ENCODE data around the gene SMC5.
A peak's percentile ranks its signal among the peaks of the same experiment; 100 is the strongest.

Gene SMC5

DNA sequence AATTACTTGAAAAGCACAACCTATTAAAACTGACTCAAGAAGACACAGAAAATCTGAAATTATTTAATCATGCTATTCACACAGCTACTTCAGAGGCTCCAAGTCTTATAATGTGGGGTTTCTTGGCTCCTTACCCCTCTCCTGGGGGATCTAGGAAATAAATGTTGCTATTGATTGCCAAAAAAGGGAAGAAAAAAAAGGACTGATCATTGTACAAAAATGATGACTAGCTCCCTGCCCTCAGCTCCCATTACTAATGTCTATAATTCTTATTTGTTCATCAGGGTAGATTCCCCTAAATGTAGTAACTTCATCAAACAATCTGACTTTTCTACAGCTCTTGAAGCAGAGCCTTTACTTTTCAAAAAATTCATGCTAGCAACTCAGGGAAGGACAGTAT lies 3.3 kb upstream of the SMC5 start:
- no peak for DNase-seq
- Mint-ChIP-seq H3K4me3 (peak overlapping the region; percentile 65), H3K27ac (no peak overlapping the region), H3K36me3 (ENCODE audit: low read depth) (peaks cover 9% of the 10 kb centered on the region), H3K9me3 (no peaks in the 10 kb centered on the region), H3K4me1 (peaks cover 47% of the 10 kb centered on the region), H3K27me3 (ENCODE audit: low read depth, poor library complexity) (no peaks in the 10 kb centered on the region)
- TF ChIP-seq, protein P1, sequence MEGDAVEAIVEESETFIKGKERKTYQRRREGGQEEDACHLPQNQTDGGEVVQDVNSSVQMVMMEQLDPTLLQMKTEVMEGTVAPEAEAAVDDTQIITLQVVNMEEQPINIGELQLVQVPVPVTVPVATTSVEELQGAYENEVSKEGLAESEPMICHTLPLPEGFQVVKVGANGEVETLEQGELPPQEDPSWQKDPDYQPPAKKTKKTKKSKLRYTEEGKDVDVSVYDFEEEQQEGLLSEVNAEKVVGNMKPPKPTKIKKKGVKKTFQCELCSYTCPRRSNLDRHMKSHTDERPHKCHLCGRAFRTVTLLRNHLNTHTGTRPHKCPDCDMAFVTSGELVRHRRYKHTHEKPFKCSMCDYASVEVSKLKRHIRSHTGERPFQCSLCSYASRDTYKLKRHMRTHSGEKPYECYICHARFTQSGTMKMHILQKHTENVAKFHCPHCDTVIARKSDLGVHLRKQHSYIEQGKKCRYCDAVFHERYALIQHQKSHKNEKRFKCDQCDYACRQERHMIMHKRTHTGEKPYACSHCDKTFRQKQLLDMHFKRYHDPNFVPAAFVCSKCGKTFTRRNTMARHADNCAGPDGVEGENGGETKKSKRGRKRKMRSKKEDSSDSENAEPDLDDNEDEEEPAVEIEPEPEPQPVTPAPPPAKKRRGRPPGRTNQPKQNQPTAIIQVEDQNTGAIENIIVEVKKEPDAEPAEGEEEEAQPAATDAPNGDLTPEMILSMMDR (IDR thresholded peaks at IDR 0.05), result no peak

DNA sequence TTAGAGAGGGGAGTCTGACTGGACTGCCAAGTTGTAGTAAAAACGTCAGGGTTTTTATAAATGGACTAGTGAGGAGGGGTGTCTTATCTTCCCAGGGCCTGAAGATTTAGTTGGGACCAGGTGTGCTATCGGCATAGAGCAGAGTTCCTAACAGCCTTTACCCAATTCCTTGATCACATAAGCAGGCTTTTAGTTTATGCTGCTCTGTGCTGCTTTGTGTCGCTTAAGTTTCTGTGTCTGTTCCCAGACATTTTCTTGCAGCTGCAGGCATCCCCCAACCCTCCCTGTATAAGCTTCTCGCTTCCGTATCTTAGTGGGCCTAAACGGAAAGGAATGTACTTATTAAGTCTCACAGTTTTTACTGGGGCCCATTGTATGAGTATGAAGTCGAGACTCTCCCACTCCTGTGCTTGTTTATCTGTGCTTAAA lies 2.6 kb upstream of the SMC5 start:
- TF ChIP-seq, protein P1 (IDR thresholded peaks at IDR 0.05), result no peak
- DNase-seq, result no peak
- no peaks in the 10 kb centered on the region for H3K27me3 Mint-ChIP-seq (ENCODE audit: low read depth, poor library complexity)
- no peak overlapping the region for H3K27ac Mint-ChIP-seq
- no peaks in the 10 kb centered on the region for H3K9me3 Mint-ChIP-seq
- peak overlapping the region; percentile 65 for H3K4me3 Mint-ChIP-seq
- H3K36me3 Mint-ChIP-seq (ENCODE audit: low read depth), result peaks cover 16% of the 10 kb centered on the region
- H3K4me1 Mint-ChIP-seq, result peaks cover 53% of the 10 kb centered on the region

DNA sequence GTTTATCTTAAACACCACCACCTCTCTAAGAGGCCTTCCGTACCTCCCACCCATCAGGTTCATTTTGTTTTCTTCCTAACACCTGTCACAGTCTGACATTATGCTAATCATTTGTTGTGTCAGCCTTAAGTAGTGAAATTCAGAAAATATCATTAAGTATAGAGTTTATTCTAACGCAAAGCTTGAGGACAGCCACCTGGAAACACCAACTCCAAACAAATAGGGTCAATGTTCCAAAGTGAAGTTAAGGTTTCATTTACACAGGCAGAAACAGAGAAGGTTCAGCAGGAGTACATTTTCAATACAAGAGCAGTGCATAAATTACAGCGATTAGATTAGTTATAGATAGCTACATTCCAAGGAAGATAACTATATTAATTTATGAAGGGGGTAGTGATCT lies 1.3 kb upstream of the SMC5 start:
- no peaks in the 10 kb centered on the region for H3K27me3 Mint-ChIP-seq (ENCODE audit: low read depth, poor library complexity)
- H3K36me3 Mint-ChIP-seq (ENCODE audit: low read depth), result peaks cover 30% of the 10 kb centered on the region
- peaks cover 67% of the 10 kb centered on the region for H3K4me1 Mint-ChIP-seq
- TF ChIP-seq, protein P1 (IDR thresholded peaks at IDR 0.05), result no peak
- H3K9me3 Mint-ChIP-seq, result no peaks in the 10 kb centered on the region
- no peak for DNase-seq
- H3K4me3 Mint-ChIP-seq, result peak overlapping the region; percentile 96
- no peak overlapping the region for H3K27ac Mint-ChIP-seq

DNA sequence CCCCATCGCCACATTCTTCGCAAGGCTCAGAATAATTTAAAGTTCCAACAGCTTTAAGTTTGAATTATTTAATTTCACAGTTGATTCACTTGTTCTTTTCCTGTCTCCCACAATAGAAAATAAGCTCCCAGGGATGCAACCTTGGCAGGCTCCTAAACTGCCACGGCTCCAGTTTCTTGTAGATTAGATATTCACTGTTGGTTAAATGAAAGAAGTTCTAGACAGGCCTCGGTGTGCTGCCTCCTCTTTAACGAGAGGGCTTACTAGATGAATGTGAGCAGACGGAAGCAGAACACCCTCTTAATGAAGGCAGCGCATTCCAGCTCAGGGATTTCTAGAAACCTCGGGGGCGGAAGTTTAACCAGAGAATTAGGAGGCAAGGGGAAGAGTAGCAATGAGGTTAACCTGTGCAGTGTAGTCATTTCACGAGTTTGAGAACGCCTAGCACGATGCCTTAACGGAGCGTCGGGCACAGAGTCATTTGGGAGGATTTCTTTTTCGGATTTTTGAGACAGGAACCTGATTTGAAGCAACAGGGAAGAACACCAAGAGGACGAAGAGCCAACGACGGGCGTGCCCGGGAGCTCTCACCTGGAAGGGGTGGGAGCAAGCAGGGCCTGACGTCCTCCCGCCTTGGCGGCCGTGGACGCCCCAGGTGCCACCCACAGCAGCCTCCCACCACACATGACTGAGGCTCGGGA lies 637 bp upstream of the SMC5 start:
- TF ChIP-seq, protein P1 (IDR thresholded peaks at IDR 0.05), result no peak
- no peaks in the 10 kb centered on the region for H3K9me3 Mint-ChIP-seq
- H3K27me3 Mint-ChIP-seq (ENCODE audit: low read depth, poor library complexity), result no peaks in the 10 kb centered on the region
- peak overlapping the region; percentile 87 for H3K27ac Mint-ChIP-seq
- DNase-seq, result peak; percentile 13
- H3K4me3 Mint-ChIP-seq, result peak overlapping the region; percentile 96
- peaks cover 35% of the 10 kb centered on the region for H3K36me3 Mint-ChIP-seq (ENCODE audit: low read depth)
- H3K4me1 Mint-ChIP-seq, result peaks cover 70% of the 10 kb centered on the region

DNA sequence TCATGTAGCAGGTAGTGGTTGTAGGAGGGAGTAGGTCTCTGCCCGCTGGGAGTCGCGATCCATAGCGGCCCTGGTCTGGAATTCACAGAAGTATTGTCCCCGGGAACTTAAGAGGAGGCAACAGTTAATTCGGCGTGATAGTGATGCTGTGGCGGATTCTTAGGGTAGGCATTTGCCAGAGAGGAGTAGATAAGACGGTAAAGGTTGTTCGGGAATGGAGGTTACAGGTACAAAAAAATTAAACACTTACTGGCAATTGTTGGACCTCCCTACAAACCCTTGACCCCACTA lies 679 bp downstream of the SMC5 start:
- peaks cover 70% of the 10 kb centered on the region for H3K4me1 Mint-ChIP-seq
- TF ChIP-seq, protein P1 (IDR thresholded peaks at IDR 0.05), result no peak
- H3K27me3 Mint-ChIP-seq (ENCODE audit: low read depth, poor library complexity), result no peaks in the 10 kb centered on the region
- peaks cover 41% of the 10 kb centered on the region for H3K36me3 Mint-ChIP-seq (ENCODE audit: low read depth)
- peak overlapping the region; percentile 96 for H3K27ac Mint-ChIP-seq
- DNase-seq, result no peak
- peak overlapping the region; percentile 96 for H3K4me3 Mint-ChIP-seq
- no peaks in the 10 kb centered on the region for H3K9me3 Mint-ChIP-seq

DNA sequence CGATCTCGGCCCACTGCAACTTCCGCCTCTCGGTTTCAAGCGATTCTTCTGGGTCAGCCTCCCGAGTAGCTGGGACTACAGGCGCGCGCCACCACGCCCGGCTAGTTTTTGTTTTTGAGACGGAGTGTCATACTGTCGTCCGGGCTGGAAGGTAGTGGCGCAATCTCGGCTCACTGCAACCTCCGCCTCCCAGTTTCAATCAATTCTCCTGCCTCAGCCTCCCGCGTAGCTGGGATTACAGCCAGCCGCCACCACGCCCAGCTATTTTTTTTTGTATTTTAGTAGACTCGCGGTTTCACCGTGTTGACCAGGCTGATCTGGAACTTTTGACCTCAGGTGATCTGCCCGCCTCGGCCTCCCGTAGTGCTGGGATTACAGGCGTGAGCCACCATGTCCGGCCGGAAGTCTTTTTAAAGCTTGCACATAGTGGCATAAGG lies 1.2 kb downstream of the SMC5 start:
- peaks cover 68% of the 10 kb centered on the region for H3K4me1 Mint-ChIP-seq

More for the DNA sequence above, 1.2 kb downstream of the SMC5 start:
- Mint-ChIP-seq H3K4me3 (peak overlapping the region; percentile 96), H3K27ac (no peak overlapping the region), H3K9me3 (no peaks in the 10 kb centered on the region), H3K27me3 (ENCODE audit: low read depth, poor library complexity) (no peaks in the 10 kb centered on the region), H3K36me3 (ENCODE audit: low read depth) (peaks cover 47% of the 10 kb centered on the region)
- TF ChIP-seq, protein P1 (IDR thresholded peaks at IDR 0.05), result no peak
- DNase-seq, result no peak
